ENCODE results near the gene CAMTA1.

GRCh38 chr1:7398982-7399381 is 613.7 kb downstream of the CAMTA1 start:
- TF ChIP-seq EZH2 (IDR thresholded peaks at IDR 0.05; ENCODE audit: insufficient read depth, low read length), result no peak
- no peak for TF ChIP-seq CTCF (IDR thresholded peaks at IDR 0.05; ENCODE audit: insufficient read depth, low read depth, low read length)

All from astrocyte (in vitro differentiated cells and primary cell).